Measurements from ENCODE around the gene MPPED1. TPM values are rescaled to one million over a fixed set of nuclear protein-coding genes. Genes with fewer than 3 reads are reported as not detected.

The MPPED1 gene, protein sequence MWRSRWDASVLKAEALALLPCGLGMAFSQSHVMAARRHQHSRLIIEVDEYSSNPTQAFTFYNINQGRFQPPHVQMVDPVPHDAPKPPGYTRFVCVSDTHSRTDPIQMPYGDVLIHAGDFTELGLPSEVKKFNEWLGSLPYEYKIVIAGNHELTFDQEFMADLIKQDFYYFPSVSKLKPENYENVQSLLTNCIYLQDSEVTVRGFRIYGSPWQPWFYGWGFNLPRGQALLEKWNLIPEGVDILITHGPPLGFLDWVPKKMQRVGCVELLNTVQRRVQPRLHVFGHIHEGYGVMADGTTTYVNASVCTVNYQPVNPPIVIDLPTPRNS
- not detected for total RNA-seq

DNA sequence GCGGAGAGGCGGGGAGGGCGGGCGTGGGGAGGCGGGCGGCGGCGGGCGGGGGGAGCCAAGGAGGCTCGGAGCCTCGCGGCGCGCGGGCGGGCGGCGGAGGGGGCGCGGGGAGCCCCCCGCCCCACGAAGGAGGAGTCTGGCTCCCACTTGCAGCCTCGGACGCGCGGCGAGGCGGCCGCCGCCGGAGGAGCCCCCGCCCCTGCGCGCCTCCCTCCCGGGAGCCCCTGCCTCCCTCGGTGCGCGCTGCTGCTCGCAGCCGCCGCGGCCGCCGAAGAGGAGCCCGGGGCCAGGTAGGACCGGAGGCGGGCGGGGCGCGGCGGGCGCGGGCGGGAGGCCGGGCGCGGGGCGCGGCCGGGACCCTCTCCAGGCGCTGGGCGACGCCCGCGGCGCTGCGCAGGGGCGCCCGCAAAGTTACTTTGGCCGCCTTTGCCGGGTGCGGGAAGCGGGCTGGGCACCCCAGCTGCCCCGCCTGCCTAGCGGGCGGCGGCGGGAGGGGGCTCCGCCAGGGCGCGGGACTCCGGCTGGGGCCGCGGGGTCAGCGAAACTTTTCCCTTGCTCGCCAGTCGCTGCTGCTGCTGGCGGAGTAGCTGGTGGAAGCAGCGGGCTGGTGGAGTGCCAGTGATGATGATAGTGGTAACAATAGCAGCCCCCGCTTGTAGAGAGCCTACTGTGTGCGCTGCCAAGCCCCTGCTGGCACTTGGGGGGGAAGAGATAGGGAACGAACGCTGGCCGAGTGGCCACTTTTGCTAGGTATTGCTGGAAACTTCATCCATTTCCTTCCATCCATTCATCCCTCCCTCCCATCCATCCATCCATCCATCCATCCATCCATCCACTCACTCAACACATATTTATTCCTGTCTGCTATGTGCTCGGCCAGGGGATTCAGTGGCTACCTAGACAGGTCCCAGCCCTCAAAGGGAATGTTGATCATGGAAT is at the start of gene MPPED1:
Gene MPPED1, plus strand, starts transcription at position 146 of the 939 bp plus-strand sequence. CDS start 12,972 bp downstream, outside the sequence.
- CTCF ChIA-PET = no interaction called here
- POLR2A ChIA-PET = no interaction called here

DNA sequence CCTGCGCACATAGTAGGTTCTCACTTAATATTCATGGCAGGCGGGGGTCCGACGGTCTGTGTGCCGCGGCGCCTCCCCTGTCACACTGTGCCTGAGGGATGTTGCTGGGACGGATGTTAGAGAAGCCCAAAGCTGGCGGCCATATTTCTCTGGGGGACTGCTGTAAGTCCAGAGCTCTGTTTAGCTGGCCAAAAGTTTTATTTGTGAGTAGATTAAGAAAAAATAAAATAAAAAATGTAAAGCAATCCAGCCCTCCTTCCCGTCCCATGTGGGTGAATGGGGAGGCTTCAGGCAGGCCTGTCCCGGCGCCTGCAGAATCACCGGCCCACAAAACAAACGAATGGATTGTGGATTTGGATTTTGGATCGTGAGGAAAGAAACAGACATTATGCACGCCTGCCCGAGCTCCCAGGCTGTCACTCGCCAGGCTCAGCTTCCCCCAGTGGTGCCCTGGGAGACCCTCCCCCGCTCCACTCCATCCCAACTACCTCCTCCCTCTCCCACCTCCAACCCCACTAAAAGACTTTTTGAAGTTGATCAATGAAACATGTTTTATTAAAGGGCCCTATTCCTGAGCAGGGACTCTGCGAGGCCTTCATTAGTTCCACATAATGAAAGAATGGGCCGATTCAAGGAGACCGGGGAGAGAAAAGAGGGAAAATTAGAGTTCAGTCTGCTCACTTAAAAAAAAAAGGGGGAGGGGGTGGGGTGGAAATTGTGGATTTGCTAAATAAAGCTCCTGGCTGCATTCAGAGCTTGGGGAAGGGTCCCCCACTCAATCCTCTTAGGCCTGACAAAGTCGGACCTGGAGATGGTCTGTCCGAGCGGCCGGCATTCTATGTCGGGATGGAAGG is 48.3 kb upstream of the MPPED1 start:
- ChIA-PET CTCF (no interaction called here), POLR2A (no interaction called here)

DNA sequence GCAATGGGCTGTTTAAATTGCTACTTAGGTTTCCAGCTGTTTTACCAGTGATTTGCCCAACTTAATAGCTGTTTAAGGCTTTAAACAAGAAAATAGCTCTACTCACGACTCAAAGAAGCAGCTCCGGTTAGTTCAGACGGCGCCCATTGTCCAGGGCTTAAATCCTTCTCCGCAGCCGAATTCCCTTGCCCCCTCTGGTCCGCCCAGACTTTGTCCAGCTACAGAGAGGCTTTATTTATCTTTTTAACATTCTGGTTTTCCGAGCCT is 47.7 kb upstream of the MPPED1 start:
- ChIA-PET CTCF (no interaction called here), POLR2A (no interaction called here)

DNA sequence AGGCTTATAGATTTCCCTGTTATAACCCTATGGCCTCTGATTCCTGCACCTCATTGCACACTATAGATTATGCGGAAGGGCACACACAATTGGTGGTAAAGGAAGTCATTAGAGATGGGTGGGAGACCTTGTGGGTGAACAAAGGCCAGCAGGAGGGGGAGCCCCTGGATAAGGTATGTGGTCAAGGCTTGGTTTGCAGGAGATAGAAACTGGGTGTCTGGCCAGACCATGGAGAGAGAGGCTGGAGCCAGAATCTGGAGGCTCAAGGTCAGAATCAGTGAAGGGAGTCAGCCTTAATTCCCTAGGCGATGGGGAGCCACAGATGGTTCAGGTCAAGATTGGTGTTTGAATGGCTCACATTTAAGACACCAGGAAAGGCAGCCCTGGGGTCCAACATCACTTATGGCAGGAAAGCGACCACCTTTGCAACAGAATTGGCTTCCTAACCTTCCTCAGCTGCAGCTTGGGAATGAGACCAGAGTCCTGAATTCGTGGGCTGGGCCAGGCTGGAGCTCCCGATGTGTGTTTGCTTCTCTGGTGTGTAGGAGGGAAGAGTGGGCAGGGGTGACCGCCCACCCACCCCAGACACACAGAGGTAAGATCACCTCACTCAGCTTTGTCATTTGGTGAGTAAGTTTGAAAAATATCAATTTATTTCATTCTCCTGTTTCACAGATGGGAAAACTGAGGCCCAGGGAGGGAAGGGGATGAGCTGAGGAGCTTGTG is 45.9 kb upstream of the MPPED1 start:
- ChIA-PET CTCF (interaction anchor here (0.5 kb wide), 1 partner anchor 9 kb away, joined by 3 read pairs; no protein-coding TSS in a partner anchor), POLR2A (no interaction called here)

DNA sequence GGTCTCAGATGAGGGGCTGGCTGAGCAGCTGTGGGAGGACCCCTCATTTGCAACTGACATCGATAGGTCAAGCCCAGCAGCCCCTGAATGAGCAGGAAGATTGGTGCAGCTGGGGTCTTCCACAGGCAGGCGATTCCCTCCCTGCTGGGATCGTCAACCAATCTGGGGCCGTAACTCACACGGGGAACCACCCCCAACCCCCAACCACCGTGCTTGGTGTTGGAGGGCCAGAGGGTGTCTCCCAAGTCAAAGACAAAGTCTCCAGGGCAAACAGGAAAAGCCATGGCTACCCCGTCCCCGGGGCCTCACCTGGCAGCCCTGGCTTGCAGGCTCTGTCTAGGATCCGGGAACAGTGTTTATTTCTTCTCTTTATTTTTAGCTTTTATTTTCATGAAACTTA is 41.8 kb upstream of the MPPED1 start:
- CTCF ChIA-PET = interaction anchor here (1.1 kb wide), 1 partner anchor 24 kb away, joined by 8 read pairs; no protein-coding TSS in a partner anchor
- POLR2A ChIA-PET = no interaction called here

DNA sequence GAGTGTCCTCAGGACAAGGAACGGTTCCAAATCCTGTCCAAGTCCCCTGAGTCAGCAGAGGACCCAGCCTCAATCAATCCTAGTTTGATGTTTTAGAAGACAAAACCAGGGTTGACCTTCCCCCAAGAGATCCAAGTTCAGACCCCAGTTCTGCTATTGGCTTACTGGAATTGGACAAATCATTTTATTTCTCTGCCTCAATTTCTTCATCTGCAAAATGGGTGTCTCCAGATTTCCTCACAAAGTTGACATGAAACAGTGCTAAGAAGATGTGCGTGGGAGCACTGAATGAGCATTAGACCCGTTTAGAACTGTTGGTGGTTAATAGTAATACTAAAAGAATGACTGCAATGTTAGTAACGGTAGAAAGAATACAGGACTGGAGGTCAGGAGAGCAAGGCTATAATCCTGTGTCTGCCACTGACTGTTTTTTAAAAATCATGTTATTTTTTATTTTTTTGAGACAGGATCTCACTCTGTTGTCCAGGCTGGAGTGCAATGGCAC is 35.8 kb upstream of the MPPED1 start:
- ChIA-PET POLR2A (no interaction called here), CTCF (no interaction called here)

DNA sequence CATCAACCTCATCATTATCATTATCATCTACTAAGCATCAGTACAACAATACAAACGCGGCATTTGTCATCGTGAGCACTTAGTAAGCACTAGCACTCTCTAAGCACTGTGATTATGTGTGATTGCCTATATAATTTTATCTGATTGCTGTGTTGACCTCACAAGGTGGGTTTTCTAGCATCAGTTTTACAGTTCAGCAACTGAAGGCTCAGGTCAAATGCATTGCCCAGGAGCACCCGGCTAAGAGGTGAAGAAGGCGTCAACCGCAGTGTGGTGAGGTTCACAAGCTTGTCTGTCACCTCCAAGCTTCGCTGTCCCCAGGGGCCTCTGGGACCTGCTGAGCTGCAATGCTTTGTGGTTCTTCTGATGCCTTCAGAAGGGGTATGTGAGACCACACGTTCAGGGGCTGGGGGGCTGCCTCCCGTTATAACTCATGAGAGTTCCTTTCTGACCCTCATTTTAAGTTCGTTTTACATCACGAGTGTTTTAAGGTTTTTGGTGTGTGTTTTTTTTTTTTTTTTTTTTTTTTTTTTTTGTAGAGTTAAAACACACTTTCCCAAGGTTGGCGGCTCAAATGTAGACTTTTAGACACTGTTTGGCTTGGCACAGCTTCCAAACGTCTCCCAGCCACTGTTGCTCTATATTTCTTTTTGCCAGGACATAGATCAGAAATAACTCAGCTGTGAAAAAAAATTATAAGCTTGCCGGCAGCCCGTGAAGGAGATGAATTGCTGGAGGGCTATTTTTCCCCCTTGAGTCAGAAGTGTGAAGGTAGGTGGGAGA is 34.9 kb upstream of the MPPED1 start:
- ChIA-PET POLR2A (no interaction called here), CTCF (interaction anchor here (1.9 kb wide), 1 partner anchor 31 kb away, joined by 10 read pairs; no protein-coding TSS in a partner anchor)

DNA sequence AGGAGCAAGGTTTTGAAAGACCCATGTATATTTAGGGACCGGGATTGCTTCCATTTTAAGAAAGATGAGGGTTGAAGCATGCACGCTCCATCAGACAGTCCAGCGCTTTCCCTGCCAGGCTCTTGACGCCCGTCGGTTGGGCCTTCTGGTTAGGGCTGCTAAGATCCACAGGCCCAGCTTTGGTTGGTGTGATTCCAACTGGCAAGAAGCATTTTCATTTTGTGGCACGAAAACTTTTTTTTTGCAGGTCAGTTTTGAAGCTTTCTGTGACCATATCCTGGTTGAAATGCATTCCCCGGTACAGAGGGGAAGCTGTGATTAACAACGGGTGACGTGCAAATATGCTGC is 34.3 kb upstream of the MPPED1 start:
- POLR2A ChIA-PET = no interaction called here
- CTCF ChIA-PET = interaction anchor here (0.7 to 1.9 kb wide), 3 partner anchors 11 to 507 kb away, joined by 3 to 10 read pairs (median 9); no protein-coding TSS in a partner anchor

DNA sequence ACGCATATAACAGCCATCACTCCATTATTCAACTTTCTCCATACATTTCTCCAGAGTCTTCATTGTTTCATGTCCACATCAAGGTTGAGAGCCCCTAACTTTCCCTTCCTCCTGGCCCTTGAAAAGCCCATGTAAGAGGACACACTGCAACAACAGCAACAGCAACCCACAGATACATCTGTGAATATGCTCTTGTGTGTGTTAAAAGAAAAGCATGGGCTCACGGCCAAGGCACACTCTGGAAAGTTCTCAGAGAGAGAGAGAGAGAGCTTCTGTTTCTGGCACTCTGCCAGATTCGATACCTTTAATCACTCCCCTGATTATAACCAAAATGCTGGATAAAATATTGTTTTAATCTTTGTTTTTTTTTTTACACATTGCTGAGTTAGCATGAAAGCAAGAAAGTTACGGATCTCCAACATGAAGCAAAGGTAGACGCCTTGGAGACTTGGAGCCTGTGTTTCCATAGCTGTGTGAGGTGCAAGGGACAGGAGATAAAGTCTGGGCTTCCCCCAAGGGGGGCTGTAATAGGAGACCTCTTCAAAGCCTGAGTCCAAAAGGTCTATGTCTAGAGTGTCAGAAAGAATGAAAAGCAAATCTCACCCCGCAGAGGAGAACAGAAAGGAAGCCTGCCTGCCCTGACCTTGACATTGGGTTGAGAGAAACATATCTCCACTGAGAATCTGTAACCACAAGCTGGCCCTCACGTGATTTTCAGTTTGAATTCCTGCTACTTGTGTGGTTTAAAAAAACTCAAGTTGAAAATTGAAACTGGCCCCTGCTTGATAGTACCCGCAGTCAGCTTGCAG is 33.7 kb upstream of the MPPED1 start:
- POLR2A ChIA-PET = interaction anchor here (0.8 kb wide), 1 partner anchor 1122 kb away, joined by 3 read pairs; no protein-coding TSS in a partner anchor

DNA sequence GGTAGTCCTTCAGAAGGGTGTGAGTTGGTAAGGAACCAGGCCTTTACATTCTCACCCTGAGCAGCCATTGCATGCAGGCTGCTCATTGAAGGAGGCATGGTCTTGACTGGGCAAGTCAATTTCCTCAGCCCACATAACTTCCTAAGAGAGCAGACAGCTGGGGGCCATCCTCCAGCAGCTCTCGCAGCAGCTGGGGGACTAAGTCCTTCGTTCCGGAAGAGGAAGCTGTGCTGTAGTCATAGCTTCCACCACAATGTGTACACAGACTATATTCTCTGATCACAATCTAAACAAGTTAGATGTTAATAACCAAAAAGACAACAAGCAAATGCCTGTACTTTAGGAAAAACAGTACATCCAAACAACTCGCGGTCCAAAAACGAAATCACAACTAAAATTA is 30.1 kb upstream of the MPPED1 start:
- POLR2A ChIA-PET = interaction anchor here (0.6 kb wide), 1 partner anchor 872 kb away, joined by 5 read pairs; no protein-coding TSS in a partner anchor
- CTCF ChIA-PET = interaction anchor here (1.4 to 1.9 kb wide), 2 partner anchors 35 to 501 kb away, joined by 3 to 5 read pairs; no protein-coding TSS in a partner anchor

More for the DNA sequence above, 33.7 kb upstream of the MPPED1 start:
- CTCF ChIA-PET = interaction anchor here (0.7 to 1.9 kb wide), 3 partner anchors 10 to 507 kb away, joined by 3 to 10 read pairs (median 9); no protein-coding TSS in a partner anchor

DNA sequence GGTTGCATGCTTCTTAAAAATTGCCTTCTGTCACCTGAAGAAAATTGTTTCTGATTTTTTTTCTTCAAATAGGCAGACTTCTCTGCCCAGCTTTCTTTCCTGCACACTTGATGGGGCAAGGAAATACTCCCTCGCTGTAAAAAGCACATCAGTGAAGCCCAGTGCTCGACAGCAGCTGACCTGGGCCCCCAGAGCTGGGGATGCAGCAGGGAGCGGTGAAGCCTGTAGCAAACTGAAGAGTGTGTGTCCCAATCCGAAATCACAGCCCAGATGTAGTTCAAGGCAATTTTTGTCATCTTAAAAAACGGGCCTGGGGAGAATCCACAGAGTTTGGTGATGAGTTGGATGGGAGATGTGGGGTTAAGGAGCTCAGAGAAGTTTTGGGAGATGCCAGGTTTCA is 27.0 kb upstream of the MPPED1 start:
- CTCF ChIA-PET = interaction anchor here (1.4 to 2.0 kb wide), 2 partner anchors 10 to 39 kb away, joined by 4 to 15 read pairs; no protein-coding TSS in a partner anchor
- POLR2A ChIA-PET = no interaction called here

DNA sequence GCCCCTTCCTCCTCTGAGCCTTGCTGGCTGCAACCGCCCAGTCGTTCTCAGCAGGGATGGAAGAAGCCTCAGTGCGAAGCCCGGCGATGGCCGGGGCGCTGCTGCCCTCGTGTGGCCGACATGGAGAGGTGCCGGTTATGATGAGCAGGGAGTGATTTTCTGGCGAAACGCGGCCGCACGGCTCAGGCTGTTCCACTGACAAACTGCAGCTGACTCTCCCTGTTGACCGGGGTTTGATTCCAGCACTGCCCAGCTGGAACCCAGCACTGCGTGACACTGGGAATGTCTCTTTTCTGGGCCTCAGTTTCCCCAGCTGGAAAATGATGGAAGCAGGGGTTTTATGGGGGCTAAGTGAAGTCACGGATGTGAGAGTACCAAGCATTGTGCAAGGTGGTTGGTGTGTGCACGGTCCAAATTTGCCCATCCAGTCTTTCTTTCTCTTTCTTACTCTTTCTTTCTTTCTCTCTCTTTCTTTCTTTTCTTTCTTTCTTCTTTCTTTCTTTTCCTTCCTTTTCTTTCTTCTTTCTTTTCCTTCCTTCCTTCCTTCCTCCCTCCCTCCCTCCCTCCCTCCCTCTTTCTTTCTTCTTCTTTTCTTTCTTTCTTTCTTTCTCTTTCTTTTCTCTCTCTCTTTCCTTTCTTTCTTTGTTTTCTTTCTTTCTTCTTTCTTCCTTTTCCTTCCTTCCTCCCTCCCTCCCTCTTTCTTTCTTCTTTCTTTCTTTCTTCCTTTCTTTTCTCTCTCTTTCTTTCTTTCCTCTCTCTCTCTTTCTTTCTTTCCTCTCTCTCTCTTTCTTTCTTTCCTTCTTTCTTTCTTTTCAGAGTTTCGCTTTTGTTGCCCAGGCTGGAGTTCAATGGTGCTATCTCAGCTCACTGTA is 25.8 kb upstream of the MPPED1 start:
- POLR2A ChIA-PET = interaction anchor here (0.5 kb wide), 1 partner anchor 183 kb away, joined by 3 read pairs; no protein-coding TSS in a partner anchor

DNA sequence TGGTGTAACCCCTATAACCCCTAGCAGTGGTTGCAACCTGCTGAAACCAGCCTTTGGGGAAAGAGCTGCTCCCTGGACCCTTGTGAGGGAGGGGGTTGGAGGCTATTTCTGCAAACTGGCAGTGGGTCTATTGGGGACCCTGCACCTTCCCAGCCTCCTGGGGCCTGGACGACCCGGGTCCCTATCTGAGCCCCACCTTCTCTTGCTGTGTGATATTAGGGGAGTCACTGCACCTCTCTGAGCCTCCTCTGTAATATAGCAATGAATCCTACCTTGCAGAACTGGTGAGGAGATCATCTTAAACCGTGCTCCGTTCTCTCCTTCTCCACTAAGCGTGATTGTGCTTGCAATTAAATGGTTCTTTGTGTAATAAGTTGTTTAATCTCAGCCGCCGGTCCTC is 24.0 kb upstream of the MPPED1 start:
- CTCF ChIA-PET = interaction anchor here (0.9 to 1.9 kb wide), 3 partner anchors 10 to 414 kb away, joined by 3 to 9 read pairs (median 3); no protein-coding TSS in a partner anchor
- POLR2A ChIA-PET = no interaction called here

More for the DNA sequence above, 25.8 kb upstream of the MPPED1 start:
- CTCF ChIA-PET = interaction anchor here (0.7 to 2.0 kb wide), 6 partner anchors 8 to 155 kb away, joined by 3 to 15 read pairs (median 4); no protein-coding TSS in a partner anchor

DNA sequence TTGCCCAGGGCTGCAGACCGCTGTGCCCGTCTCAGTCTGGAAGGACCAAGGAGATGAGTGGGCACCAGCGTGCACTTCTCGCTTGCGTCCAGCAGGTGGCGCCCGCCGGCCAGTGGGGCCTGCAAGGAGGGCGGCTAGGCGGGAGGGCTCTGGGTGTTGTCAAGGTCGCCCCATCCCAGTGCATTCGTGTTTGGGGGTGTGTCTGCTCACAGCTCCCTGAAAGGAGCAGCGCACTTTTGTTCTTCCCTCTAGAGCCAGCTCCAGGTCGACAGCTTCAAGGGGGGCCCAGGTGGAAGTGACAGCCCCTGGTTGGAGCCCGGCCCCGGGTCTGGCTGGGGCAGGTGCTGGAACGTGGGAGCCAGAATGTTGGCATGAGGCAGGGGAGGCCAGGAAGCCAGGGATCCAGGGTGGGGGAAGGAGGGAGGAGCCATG is 23.4 kb upstream of the MPPED1 start:
- ChIA-PET CTCF (interaction anchor here (0.8 to 1.9 kb wide), 3 partner anchors 10 to 414 kb away, joined by 3 to 9 read pairs (median 3); no protein-coding TSS in a partner anchor), POLR2A (no interaction called here)

DNA sequence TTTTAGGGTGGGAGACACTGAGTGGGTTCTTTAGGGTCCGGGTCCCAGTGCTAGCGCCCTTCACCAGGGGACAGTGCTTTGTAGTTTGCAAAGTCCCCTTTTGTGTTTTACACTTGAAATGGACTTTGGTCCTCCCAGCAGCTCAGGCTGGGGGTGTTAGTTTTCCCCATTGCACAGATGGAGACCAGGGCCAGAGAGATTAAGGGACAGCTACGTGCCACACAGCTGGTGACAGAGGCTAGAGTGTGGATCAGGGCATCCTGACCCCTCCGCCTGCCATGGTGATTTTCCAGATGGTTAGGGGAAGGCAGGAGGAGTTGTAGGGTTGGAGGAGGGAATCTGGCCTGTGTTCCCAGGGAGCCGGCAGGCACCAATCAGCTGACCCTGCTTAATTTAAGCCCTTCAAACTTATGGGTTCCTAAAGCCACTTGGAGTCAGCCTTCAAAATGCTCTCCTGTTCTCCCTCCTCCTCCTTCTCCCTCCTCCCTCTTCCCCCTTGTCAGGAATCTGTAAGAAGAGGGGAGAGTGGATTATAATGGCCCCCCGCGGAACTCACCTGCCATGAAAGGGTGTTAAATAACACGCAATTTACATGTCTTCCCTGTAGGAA is 22.5 kb upstream of the MPPED1 start:
- ChIA-PET POLR2A (no interaction called here), CTCF (interaction anchor here (1.9 kb wide), 1 partner anchor 11 kb away, joined by 9 read pairs; no protein-coding TSS in a partner anchor)

All from activated CD8-positive, alpha-beta memory T cell treated with anti-CD3 and anti-CD28 coated beads for 36 hours (primary cell).